Stimulated activated CD8-positive, alpha-beta memory T cell treated with anti-CD3 and anti-CD28 coated beads, Interleukin-2, amount 100 ng/mL, for 48 hours (primary cell): ENCODE data around the gene TMSB4X.
"Not testable (repeated sequence)": the region's sequence is repeated elsewhere in the genome, so short reads cannot be mapped to it uniquely, and the experiment has no call there.

Source experiments
- DNase-seq, 2 donors: peaks; one replicate each; pipeline ENCODE4 v3.0.0-alpha.2; 2020; ENCODE audit warnings: low read depth in 2 of 2

The TMSB4X gene

GRCh38 chrX:12974796-12975669 is at the start of gene TMSB4X:
Gene TMSB4X, plus strand, starts transcription at chrX:12975110.
- DNase-seq: peak; percentile 71 to 72

DNA sequence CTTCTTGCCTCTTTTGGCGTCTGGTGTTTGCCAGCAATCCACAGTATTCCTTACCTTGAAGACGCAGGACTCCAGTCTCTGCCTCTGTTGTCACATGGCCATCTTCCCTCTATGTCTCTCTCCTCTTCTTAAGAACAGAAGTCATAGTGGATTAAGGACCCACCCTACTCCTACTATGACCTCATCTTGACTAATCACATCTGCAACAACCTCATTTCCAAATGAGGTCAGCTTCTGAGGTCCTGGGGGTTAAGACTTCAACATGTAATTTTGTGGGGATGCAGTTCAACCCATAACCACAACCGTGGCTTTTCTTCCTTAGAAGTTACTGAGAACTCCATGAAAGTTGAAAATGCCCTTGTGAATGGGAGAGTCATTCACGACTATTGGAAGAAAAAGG is 45.2 kb upstream of the TMSB4X start:
- no peak for DNase-seq

GRCh38 chrX:12930150-12930549 is 44.8 kb upstream of the TMSB4X start:
- no peak for DNase-seq

- no peak for DNase-seq
Measured at GRCh38 chrX:12932244-12932643, 42.7 kb upstream of the TMSB4X start.

DNA sequence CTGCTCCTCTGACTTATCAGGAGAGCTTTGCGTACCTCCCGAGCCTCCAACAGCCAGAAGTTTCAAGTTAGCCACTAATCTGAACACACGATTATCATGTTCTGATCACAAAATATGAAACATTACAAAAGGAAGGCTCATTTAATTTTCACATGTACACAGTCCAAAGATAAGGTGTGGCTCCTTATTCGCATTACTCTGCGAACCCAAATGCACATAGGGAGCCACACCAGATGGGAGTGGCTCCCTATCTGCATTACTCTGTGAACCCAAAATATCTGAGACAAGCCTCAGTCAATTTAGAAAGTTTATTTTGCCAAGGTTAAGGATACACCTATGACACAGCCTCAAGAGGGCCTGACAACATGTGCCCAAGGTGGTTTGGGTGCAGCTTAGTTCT is 40.1 kb upstream of the TMSB4X start:
- no peak for DNase-seq

GRCh38 chrX:12936947-12937346 is 38.0 kb upstream of the TMSB4X start:
- DNase-seq: no peak

DNA sequence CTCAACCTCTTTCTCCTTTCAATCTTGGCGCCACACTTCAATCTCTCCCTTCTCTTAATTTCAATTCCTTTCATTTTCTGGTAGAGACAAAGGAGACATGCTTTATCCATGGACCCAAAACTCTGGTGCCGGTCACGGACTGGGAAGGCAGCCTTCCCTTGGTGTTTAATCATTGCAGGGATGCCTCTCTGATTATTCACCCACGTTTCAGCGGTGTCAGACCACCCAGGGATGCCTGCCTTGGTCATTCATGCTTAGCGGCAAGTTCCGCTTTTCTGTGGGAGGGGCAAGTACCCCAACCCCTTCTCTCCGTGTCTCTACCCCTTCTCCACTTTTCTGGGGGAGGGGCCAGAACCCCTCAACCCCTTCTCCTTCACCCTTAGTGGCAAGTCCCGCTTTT is 34.4 kb upstream of the TMSB4X start:
- DNase-seq: not testable (repeated sequence)

DNA sequence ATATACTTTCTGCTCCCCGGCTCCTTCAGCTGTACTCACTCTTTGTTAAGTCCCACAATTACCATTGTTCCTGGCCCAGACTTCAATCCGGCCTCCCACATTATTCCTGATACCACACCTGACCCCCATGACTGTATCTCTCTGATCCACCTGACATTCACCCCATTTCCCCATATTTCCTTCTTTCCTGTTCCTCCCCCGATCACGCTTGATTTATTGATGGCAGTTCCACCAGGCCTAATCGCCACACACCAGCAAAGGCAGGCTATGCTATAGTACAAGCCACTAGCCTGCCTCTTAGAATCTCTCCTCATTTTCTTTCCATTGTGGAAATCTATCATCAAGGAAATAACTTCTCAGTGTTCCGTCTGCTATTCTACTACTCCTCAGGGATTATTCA is 31.3 kb upstream of the TMSB4X start:
- not testable (repeated sequence) for DNase-seq

GRCh38 chrX:12944452-12944851 is 30.5 kb upstream of the TMSB4X start:
- not testable (repeated sequence) for DNase-seq

DNA sequence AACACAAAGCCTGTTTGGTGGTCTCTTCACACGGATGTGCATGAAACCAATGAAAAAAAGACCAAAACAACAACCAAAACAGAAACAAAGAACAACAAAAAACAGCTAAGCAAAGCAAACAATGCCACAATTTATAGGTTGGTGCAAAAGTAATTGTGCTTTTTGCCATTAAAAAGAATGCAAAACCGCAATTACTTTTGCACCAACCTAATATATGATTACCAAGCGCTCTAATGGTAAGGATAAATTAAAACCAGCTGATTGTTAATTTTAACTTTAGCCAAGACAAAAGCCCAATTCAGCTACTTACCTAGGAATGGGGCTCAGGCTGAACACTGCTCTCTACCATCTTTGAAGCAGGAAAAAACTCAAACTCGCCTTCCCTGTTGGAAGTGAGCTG is 29.4 kb upstream of the TMSB4X start:
- DNase-seq: no peak

DNA sequence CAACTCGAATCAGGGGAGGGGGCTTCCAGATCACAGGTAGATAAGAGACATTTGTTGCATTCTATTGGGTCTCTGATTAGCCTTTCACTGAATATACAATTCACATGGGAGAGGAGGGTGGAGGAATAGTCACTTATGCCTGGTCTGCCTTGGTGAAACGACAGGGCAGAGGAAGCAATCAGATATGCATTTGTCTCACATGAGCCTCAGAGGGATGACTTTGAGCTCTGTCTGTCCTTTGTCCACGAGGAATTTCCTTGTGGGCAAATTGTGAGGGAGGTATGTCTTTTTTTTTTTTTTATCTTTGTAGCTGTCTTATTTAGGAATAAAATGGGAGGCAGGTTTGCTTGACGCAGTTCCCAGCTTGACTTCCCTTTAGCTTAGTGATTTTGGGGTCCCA is 28.5 kb upstream of the TMSB4X start:
- DNase-seq: no peak

DNA sequence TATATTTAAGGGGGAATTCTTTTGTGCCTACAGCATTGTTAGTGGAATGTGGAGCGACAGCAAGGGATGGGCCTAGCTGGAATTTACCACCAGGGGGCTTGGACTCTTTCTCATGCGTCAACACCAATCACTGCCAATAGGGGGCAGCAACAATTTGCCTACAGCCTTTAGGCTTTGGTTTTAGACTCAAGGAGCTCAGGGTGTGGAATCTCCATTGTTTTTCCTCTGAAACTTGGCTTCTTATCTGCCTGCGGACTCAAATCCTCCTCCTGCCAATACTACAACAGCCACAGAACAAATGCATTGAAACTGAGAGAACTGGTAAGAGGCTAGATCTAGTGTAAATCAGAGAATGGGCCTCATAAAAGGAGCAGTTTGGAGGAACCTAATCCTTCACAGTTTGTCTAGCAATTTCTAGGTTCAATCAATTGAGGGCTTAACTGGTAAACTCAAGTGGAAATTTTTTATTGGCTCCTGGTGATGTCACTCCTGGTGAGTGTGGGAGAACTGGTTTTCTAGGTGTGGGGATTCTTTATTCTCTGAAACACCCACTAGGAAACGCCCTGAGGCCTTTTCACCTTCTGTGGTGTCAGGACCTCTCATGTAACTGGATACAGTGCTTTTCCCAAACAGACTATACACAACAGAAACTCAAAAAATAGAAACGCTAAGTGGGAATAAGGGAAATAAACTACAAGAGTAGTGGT is 27.9 kb upstream of the TMSB4X start:
- peak; percentile 51 to 52 for DNase-seq

DNA sequence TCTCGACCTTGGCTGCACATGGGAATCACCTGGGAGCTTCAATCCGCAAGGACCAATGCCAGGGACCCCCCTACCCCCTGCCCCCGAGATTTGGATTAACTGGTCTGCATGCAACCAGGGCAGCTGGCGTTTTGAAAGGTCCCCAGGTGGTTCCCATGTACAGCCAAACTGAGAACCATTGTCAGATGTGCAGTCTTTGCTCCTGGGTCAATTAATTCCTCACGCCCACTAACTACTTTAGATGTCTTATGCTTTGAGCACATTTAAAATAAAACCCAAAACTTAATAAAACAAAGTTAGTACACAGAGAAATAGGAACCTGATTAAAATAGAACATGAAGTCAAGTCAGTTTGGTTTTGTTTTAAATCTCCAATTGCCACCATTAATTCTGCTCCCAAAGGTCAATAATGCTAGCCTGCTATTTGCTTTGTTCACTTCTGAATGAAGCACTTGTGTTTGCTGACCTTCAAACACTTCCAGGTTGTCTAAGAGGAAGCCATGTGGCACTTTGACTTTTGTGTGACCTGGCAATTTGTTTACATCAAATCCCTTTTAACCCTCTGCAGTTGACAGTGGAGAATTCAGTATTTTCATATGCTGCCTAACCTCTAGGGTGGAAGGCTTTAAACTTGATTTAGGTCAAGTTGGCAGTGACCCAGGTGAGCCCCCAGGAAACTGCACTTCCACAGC is 27.2 kb upstream of the TMSB4X start:
- DNase-seq: no peak

GRCh38 chrX:12948495-12948894 is 26.4 kb upstream of the TMSB4X start:
- no peak for DNase-seq

DNA sequence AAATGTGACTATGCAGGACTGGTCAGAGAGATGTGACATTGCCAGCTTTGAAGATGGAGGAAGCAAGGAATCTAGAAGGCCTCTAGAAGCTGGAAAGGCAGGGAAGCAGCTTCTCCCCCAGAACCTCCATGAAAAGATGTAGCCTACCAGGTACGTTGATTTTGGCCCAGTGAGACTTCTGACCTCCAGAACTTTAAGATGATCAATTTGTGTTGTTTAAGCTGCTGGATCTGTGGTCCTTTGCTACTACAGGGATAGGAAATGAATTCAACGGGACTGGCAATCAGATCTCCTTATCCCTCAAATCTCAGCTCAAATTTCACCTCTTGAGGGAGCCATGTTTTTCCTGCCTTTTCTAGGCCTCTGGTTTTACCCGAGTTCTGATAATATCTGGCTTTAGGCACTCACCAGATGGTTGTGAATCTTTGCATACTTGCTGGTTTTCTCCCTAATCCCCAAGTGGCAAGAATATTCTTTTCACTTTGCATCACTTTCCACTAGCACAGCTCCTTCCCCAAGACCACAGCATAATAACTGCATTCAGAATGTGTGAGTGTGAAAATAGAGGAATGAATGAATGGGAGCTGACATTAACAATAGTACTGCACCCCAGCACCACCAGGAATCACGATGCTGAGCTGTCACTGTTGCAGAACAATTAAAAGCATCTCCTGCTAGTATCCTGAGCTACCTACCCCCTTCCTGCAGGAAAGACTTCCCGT is 25.5 kb upstream of the TMSB4X start:
- DNase-seq: no peak

GRCh38 chrX:12949927-12950656 is 24.8 kb upstream of the TMSB4X start:
- peak; percentile 69 to 75 for DNase-seq

DNA sequence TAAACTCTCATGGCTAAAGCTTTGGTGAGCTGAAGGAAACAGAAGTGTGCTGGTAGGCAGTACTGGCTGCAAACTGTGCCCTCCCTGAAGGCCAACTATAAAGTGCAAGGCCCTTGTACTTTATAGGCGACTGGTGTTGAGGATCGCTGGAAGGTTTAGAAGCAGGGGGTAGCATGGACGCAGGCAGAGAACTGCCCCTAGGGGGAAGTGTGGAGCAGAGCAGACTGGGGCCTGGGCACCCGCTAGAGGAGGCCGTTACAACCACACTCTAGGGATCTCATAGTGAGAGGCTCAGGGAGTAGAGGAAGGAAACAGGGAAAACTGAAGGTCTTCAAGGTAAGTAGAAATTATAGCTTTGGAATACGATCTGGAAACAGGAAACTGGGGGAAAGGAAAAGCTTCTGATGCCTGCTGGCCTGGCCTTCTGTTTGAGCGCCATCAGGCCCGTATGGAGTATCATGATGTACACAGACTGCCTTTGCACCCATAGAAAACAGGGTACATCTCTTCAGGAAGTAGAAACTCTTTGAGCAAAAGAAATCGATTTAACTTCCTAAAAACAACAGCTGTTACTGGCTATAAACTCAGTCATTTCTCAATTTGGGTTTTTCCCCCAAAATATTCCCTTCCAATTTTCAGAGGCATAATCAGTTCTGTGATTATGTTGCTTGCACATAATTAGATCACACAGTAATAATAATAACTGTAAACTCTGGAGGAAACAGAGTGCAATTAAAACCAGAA is 23.9 kb upstream of the TMSB4X start:
- DNase-seq: peak; percentile 48 to 55

DNA sequence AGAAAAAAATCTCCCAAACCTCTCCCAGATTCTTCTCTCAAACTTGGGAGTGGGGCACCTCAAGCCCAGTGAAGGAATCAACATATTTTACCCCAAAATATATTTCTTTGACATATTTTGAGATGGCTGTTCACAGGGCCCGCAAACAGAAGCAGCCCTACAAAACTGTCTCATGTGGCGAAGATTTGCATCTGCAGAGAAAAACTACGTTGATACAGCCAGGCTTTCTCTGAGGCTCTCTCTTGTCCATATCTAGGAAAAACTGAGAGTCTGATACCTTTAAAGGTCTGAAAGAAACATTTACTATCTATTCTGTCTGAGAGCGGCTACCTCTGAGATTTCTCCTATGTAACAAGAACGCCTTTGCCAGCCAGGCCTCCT is 23.3 kb upstream of the TMSB4X start:
- DNase-seq: no peak

- no peak for DNase-seq
Measured at GRCh38 chrX:12953420-12953819, 21.5 kb upstream of the TMSB4X start.

GRCh38 chrX:12954376-12954775 is 20.5 kb upstream of the TMSB4X start:
- no peak for DNase-seq

GRCh38 chrX:12954981-12955380 is 19.9 kb upstream of the TMSB4X start:
- no peak for DNase-seq
